IMR-90 (cell line): Measurements from ENCODE around the gene OLFM3. TPM values are rescaled to one million over a fixed set of nuclear protein-coding genes. Genes with fewer than 3 reads are reported as not detected.

Experiments used
- ATAC-seq: fragments of 200-7000 bp; cut with Tn5 transposase; 2 replicates; pipeline ENCODE4 v1.9.1; 2020; ENCODE audit warnings: low read depth, mild to moderate bottlenecking, moderate library complexity
- BruUV-seq: library from RNA; stranded (reverse); fragments of 400-500 nt; replicated peaks from 2 replicates; lab custom pipeline; 2021; lab: Mats Ljungman, UMichigan
- CTCF ChIA-PET: fragments of 300-600 bp; formaldehyde crosslinking; extraction: SDS; loops from one replicate; lab custom pipeline; 2021; ENCODE audit warnings: antibody characterized with exemption; lab: Yijun Ruan, JAX
- POLR2A ChIA-PET: fragments of 300-600 bp; sonication (Branson Sonifier 250); formaldehyde crosslinking; loops from one replicate; lab custom pipeline; 2022; ENCODE audit warnings: antibody characterized with exemption; ENCODE audit not compliant: unreplicated experiment; lab: Charles Lee
- DNase-seq: peaks from one replicate; pipeline ENCODE4 v3.0.0; 2013
- H2AFZ ChIP-seq: replicated peaks from 2 replicates; pipeline ENCODE3; 2013; ENCODE audit warnings: low read length, mild to moderate bottlenecking; ENCODE audit not compliant: poor library complexity
- H2AK5ac ChIP-seq: 2 replicates; pipeline ENCODE4 v1.6.1; 2013; ENCODE audit warnings: low read depth, low read length, inconsistent platforms
- H2AK9ac ChIP-seq: replicated peaks from 2 replicates; pipeline ENCODE3; 2013; ENCODE audit warnings: mild to moderate bottlenecking, low read depth, low read length, moderate library complexity; ENCODE audit not compliant: poor library complexity
- H2BK120ac ChIP-seq: 2 replicates; pipeline ENCODE4 v1.6.1; 2013; ENCODE audit warnings: low read depth, low read length, inconsistent platforms
- H2BK15ac ChIP-seq: 3 replicates; pipeline ENCODE4 v1.6.1; 2013; ENCODE audit warnings: low read depth, low read length, inconsistent platforms
- H2BK20ac ChIP-seq: 2 replicates; pipeline ENCODE4 v1.6.1; 2013; ENCODE audit warnings: low read depth, mild to moderate bottlenecking, inconsistent platforms, low read length, moderate library complexity
- H2BK5ac ChIP-seq: 2 replicates; pipeline ENCODE4 v1.6.1; 2013; ENCODE audit warnings: mild to moderate bottlenecking, low read depth, low read length, inconsistent platforms; ENCODE audit not compliant: poor library complexity, severe bottlenecking
- H3K14ac ChIP-seq: replicated peaks from 2 replicates; pipeline ENCODE4 v1.6.1; 2013; ENCODE audit warnings: low read depth, low read length, inconsistent platforms
- H3K18ac ChIP-seq: 2 replicates; pipeline ENCODE4 v1.6.1; 2013; ENCODE audit warnings: low read depth, low read length, control low read depth
- H3K23ac ChIP-seq: 2 replicates; pipeline ENCODE4 v1.6.1; 2013; ENCODE audit warnings: low read depth, low read length, inconsistent platforms
- H3K27ac ChIP-seq: 2 replicates; pipeline ENCODE4 v1.5.1; 2013; ENCODE audit warnings: mild to moderate bottlenecking, control low read depth, low read length; ENCODE audit not compliant: insufficient read depth
- H3K27me3 ChIP-seq: 2 replicates; pipeline ENCODE4 v1.6.1; 2013; ENCODE audit warnings: low read length; ENCODE audit not compliant: control insufficient read depth, insufficient read depth
- H3K36me3 ChIP-seq: 2 replicates; pipeline ENCODE4 v1.6.1; 2013; ENCODE audit warnings: low read length, mixed read lengths; ENCODE audit not compliant: control insufficient read depth, insufficient read depth
- H3K4ac ChIP-seq: 2 replicates; pipeline ENCODE4 v1.6.1; 2013; ENCODE audit warnings: low read depth, low read length, inconsistent platforms
- H3K4me1 ChIP-seq: 2 replicates; pipeline ENCODE4 v1.6.1; 2013; ENCODE audit warnings: low read length, mixed read lengths; ENCODE audit not compliant: control insufficient read depth, insufficient read depth
- H3K4me2 ChIP-seq: 2 replicates; pipeline ENCODE4 v1.6.1; 2013; ENCODE audit warnings: low read depth, mild to moderate bottlenecking, control low read depth, low read length, moderate library complexity
- H3K4me3 ChIP-seq: 2 replicates; pipeline ENCODE4 v1.5.1; 2013; ENCODE audit warnings: low read depth, mild to moderate bottlenecking, control low read depth, low read length, moderate library complexity; ENCODE audit not compliant: insufficient read depth
- H3K56ac ChIP-seq: 2 replicates; pipeline ENCODE4 v1.6.1; 2013; ENCODE audit warnings: low read length, inconsistent platforms; ENCODE audit not compliant: insufficient read depth; ENCODE audit errors: extremely low read depth
- H3K79me1 ChIP-seq, 2 experiments: 2 replicates each; pipeline ENCODE4 v1.6.1; 2013; ENCODE audit warnings: low read length in 2 of 2, inconsistent platforms in 1 of 2, low read depth in 1 of 2
- H3K9ac ChIP-seq: 2 replicates; pipeline ENCODE4 v1.6.1; 2013; ENCODE audit warnings: low read depth, low read length, control low read depth
- H3K9me1 ChIP-seq: 2 replicates; pipeline ENCODE4 v1.6.1; 2013; ENCODE audit warnings: low read length, inconsistent platforms; ENCODE audit not compliant: insufficient read depth
- H3K9me3 ChIP-seq: 2 replicates; pipeline ENCODE4 v1.6.1; 2013; ENCODE audit warnings: low read length; ENCODE audit not compliant: control insufficient read depth, insufficient read depth
- H4K20me1 ChIP-seq: 2 replicates; pipeline ENCODE4 v1.6.1; 2013; ENCODE audit warnings: low read length, inconsistent platforms; ENCODE audit not compliant: insufficient read depth
- H4K5ac ChIP-seq: 2 replicates; pipeline ENCODE4 v1.6.1; 2013; ENCODE audit warnings: mild to moderate bottlenecking, low read depth, low read length, control low read depth
- H4K8ac ChIP-seq, 2 experiments: 2 replicates each; pipeline ENCODE4 v1.6.1; 2013; ENCODE audit warnings: low read depth in 2 of 2, low read length in 2 of 2, control low read depth in 1 of 2, inconsistent platforms in 1 of 2
- H4K91ac ChIP-seq: 2 replicates; pipeline ENCODE4 v1.6.1; 2013; ENCODE audit warnings: low read depth, low read length, inconsistent platforms; ENCODE audit not compliant: insufficient read depth
- BHLHE40 ChIP-seq: fragments of 150-350 bp; IDR thresholded peaks from 2 replicates; pipeline ENCODE4 v1.6.1; 2016; ENCODE audit warnings: mild to moderate bottlenecking, low read depth, low read length
- CEBPB ChIP-seq: IDR thresholded peaks from 2 replicates; pipeline ENCODE4 v1.6.1; 2012; ENCODE audit warnings: low read depth, low read length, improper control_type of control experiment
- CHD1 ChIP-seq: IDR thresholded peaks from 2 replicates; pipeline ENCODE4 v1.6.1; 2012; ENCODE audit warnings: low read depth, low read length, improper control_type of control experiment
- MAFK ChIP-seq: IDR thresholded peaks from 2 replicates; pipeline ENCODE4 v1.6.1; 2012; ENCODE audit warnings: low read depth, low read length, improper control_type of control experiment
- MAZ ChIP-seq: IDR thresholded peaks from 2 replicates; pipeline ENCODE4 v1.6.1; 2012; ENCODE audit warnings: low read depth, mild to moderate bottlenecking, low read length, improper control_type of control experiment, moderate library complexity, borderline replicate concordance
- POLR2A ChIP-seq: IDR thresholded peaks from 2 replicates; pipeline ENCODE4 v1.6.1; 2012; ENCODE audit warnings: mild to moderate bottlenecking, low read depth, low read length
- RAD21 ChIP-seq: IDR thresholded peaks from 2 replicates; pipeline ENCODE4 v1.6.1; 2012; ENCODE audit warnings: low read length, improper control_type of control experiment
- RCOR1 ChIP-seq: IDR thresholded peaks from 2 replicates; pipeline ENCODE4 v1.6.1; 2012; ENCODE audit warnings: mild to moderate bottlenecking, low read length, improper control_type of control experiment; ENCODE audit not compliant: insufficient replicate concordance
- RFX5 ChIP-seq: IDR thresholded peaks from 2 replicates; pipeline ENCODE4 v1.8.0; 2012; ENCODE audit warnings: low read depth, mild to moderate bottlenecking, low read length, moderate library complexity
- SMC3 ChIP-seq: fragments of 150-350 bp; IDR thresholded peaks from 2 replicates; pipeline ENCODE4 v1.6.1; 2016; ENCODE audit warnings: low read depth, mild to moderate bottlenecking, antibody characterized with exemption, low read length, moderate library complexity
- dilution Hi-C: fragments of 300-500 bp; cut with HindIII; formaldehyde crosslinking; loops from one replicate; pipeline ENCODE4 v1.14.3; 2018; ENCODE audit warnings: low sequenced_read_pairs; ENCODE audit not compliant: unreplicated experiment
- in situ Hi-C: fragments of 300-500 bp; cut with MboI; formaldehyde crosslinking; loops from 3 replicates; pipeline ENCODE4 v1.14.3; 2019; ENCODE audit warnings: low sequenced_read_pairs, inconsistent platforms, mixed read lengths
- intact Hi-C: fragments of 100-400 bp; cut with micrococcal nuclease; formaldehyde crosslinking; loops from 2 replicates; pipeline ENCODE4 v1.10.0; 2022
- polyA plus RNA-seq, 3 experiments: library from polyadenylated mRNA; depleted of rRNA; stranded (reverse); fragments of >200 nt; gene quantifications; 2 replicates each; pipeline ENCODE4 v1.2.3, GENCODE V29; 2012; ENCODE audit warnings: low replicate concordance in 1 of 3
- total RNA-seq: library from RNA; depleted of rRNA; stranded (reverse); fragments of >200 nt; gene quantifications from 2 replicates; pipeline ENCODE4 v1.2.3, GENCODE V29; 2012
- TF ChIP-seq, protein P1 (sequence below): fragments of 150-350 bp; IDR thresholded peaks from 2 replicates; pipeline ENCODE4 v1.6.1; 2016; ENCODE audit warnings: low read depth, mild to moderate bottlenecking, low read length, moderate library complexity, borderline replicate concordance
- TF ChIP-seq, protein P2 (sequence below): fragments of 150-350 bp; IDR thresholded peaks from 2 replicates; pipeline ENCODE4 v1.6.1; 2017; ENCODE audit warnings: mild to moderate bottlenecking, antibody characterized with exemption, low read length, low read depth
- TF ChIP-seq, protein P3 (sequence below): conservative IDR thresholded peaks from 2 replicates; pipeline ENCODE4 v1.5.1; 2012; ENCODE audit warnings: mild to moderate bottlenecking, low read depth, low read length, improper control_type of control experiment

Gene OLFM3
- total and polyA plus RNA-seq, 2 of the 4 experiments (the other 2 are of a cell fraction): not detected

DNA sequence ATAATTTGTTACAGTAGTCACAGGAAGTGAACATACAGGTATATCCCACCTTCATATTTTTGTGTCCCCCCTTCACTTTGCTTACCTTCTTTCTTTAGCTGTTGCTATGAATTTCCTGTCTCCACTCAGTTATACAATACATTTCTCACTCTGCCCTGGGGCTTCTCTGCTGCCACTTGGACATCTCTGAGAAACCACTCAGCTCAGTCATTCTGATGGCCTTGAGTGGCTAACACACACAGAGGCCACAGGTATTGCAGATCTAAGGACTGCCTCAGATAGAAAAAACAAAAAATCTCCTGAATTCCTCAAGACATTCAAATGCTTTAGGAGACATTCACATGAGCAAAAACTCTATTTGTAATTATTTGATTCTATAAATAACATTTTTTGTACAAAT, 87.7 kb downstream of the OLFM3 start:
- H3K56ac ChIP-seq: no peak overlapping the region

More for the DNA sequence above, 87.7 kb downstream of the OLFM3 start:
- no peak overlapping the region for H3K9ac ChIP-seq
- H3K27me3 ChIP-seq: no peaks in the 10 kb centered on the region
- H3K9me1 ChIP-seq: no peaks in the 10 kb centered on the region
- H4K20me1 ChIP-seq: no peaks in the 10 kb centered on the region
- H3K18ac ChIP-seq: no peak overlapping the region
- H2BK5ac ChIP-seq: no peak overlapping the region
- no peak overlapping the region for H2AFZ ChIP-seq
- H3K14ac ChIP-seq: no peak overlapping the region
- POLR2A ChIA-PET: no interaction called here
- in situ Hi-C loops (no loop called here), dilution Hi-C loops (no loop called here), intact Hi-C loops (no loop called here)
- DNase-seq (no peak), ATAC-seq (no peak)
- no peak overlapping the region for H4K91ac ChIP-seq
- H3K27ac ChIP-seq: no peak overlapping the region
- no peak overlapping the region for H2BK15ac ChIP-seq
- H3K4ac ChIP-seq: no peak overlapping the region
- TF ChIP-seq, protein P1, sequence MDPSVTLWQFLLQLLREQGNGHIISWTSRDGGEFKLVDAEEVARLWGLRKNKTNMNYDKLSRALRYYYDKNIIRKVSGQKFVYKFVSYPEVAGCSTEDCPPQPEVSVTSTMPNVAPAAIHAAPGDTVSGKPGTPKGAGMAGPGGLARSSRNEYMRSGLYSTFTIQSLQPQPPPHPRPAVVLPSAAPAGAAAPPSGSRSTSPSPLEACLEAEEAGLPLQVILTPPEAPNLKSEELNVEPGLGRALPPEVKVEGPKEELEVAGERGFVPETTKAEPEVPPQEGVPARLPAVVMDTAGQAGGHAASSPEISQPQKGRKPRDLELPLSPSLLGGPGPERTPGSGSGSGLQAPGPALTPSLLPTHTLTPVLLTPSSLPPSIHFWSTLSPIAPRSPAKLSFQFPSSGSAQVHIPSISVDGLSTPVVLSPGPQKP: no peak
- TF ChIP-seq SMC3 (no peak), BHLHE40 (no peak), RFX5 (no peak), MAZ (no peak), RCOR1 (no peak), POLR2A (no peak), CHD1 (no peak), RAD21 (no peak), MAFK (no peak), CEBPB (no peak)
- TF ChIP-seq, protein P2, sequence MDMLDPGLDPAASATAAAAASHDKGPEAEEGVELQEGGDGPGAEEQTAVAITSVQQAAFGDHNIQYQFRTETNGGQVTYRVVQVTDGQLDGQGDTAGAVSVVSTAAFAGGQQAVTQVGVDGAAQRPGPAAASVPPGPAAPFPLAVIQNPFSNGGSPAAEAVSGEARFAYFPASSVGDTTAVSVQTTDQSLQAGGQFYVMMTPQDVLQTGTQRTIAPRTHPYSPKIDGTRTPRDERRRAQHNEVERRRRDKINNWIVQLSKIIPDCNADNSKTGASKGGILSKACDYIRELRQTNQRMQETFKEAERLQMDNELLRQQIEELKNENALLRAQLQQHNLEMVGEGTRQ: no peak
- TF ChIP-seq, protein P3, sequence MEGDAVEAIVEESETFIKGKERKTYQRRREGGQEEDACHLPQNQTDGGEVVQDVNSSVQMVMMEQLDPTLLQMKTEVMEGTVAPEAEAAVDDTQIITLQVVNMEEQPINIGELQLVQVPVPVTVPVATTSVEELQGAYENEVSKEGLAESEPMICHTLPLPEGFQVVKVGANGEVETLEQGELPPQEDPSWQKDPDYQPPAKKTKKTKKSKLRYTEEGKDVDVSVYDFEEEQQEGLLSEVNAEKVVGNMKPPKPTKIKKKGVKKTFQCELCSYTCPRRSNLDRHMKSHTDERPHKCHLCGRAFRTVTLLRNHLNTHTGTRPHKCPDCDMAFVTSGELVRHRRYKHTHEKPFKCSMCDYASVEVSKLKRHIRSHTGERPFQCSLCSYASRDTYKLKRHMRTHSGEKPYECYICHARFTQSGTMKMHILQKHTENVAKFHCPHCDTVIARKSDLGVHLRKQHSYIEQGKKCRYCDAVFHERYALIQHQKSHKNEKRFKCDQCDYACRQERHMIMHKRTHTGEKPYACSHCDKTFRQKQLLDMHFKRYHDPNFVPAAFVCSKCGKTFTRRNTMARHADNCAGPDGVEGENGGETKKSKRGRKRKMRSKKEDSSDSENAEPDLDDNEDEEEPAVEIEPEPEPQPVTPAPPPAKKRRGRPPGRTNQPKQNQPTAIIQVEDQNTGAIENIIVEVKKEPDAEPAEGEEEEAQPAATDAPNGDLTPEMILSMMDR: no peak
- H3K36me3 ChIP-seq: no peaks in the 10 kb centered on the region
- no peak overlapping the region for H4K8ac ChIP-seq
- no peak overlapping the region for H2AK5ac ChIP-seq
- no peak overlapping the region for H2AK9ac ChIP-seq
- no peaks in the 10 kb centered on the region for H3K79me1 ChIP-seq
- H4K5ac ChIP-seq: no peak overlapping the region
- no TSS peak for BruUV-seq
- H3K4me3 ChIP-seq: no peak overlapping the region
- H3K4me1 ChIP-seq: no peaks in the 10 kb centered on the region
- H3K23ac ChIP-seq: no peak overlapping the region
- no peak overlapping the region for H2BK120ac ChIP-seq
- CTCF ChIA-PET: no interaction called here
- H3K9me3 ChIP-seq: no peaks in the 10 kb centered on the region
- no peak overlapping the region for H2BK20ac ChIP-seq
- no peak overlapping the region for H3K4me2 ChIP-seq
